Bronchial epithelial cell (primary cell): Measurements from ENCODE around the gene OTOF. TPM values are rescaled to one million over a fixed set of nuclear protein-coding genes. Genes with fewer than 3 reads are reported as not detected.

Experiments
- DNase-seq: peaks from one replicate; pipeline ENCODE4 v3.0.0-alpha.2; 2010; ENCODE audit warnings: low read depth
- FAIRE-seq: peaks from 2 replicates; lab custom pipeline; 2011; peaks lifted over from hg19 to GRCh38; lab: Jason Lieb, UNC
- H3K27me3 ChIP-seq: 2 replicates; pipeline ENCODE4 v1.5.1; 2011; ENCODE audit warnings: low read length; ENCODE audit not compliant: control insufficient read depth, insufficient read depth
- H3K36me3 ChIP-seq: 2 replicates; pipeline ENCODE4 v1.5.1; 2011; ENCODE audit warnings: low read length; ENCODE audit not compliant: control insufficient read depth, insufficient read depth
- H3K4me3 ChIP-seq: 2 replicates; pipeline ENCODE4 v1.5.1; 2011; ENCODE audit warnings: mild to moderate bottlenecking, low read depth, low read length, control low read depth
- total RNA-seq: library from RNA; depleted of rRNA; stranded (reverse); fragments of >200 nt; gene quantifications from 2 replicates; pipeline ENCODE4 v1.2.1, GENCODE V29; 2014
- TF ChIP-seq, protein P1 (sequence below): IDR thresholded peaks from 2 replicates; pipeline ENCODE4 v1.5.1; 2011; ENCODE audit warnings: mild to moderate bottlenecking, moderate library complexity, low read length, control low read depth, inconsistent platforms; ENCODE audit not compliant: insufficient read depth, severe bottlenecking

OTOF gene
- total RNA-seq, 1 donor from 2014 or later: not detected

DNA sequence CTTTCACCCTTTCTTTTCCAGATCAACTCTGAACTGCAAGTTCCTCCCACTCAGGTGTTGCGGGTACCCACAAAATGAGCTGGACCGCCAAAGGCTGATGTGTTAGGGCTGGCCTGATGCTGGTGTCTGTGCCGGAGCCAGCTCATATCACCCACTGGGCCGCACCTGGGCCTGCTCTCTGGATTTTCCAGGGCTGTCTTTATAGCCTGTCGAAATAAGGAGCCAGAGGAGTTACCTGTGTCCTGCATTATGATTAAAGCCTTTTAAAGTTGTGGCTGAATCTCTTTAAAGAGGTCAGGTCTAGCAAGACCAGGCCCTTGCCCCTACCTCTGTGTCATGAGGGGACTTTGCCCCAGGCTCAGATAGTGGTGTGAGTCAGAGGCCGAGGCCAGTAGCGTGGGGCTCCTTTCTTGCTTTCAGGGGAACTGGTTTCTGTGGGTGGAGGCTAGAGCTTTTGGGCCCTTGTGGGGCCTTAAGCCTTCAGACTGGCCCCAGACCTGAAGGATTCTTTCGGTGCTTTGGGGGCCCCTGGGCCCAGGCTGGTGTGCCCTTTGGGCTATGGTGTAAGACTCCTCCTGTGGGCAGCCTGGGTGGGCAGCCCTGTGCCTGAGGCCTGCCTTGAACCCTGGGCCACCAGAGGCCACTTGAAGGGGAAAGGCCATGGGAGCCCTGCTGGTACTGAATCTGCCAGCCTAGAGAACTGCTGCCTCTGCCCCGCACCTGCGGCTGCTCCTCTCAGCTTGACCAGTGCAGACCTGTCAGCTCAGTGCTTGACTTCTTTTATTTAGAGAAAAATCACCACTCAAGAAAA, 21.3 kb downstream of the OTOF start:
- Histone ChIP-seq H3K4me3 (no peak overlapping the region), H3K36me3 (no peaks in the 10 kb centered on the region), H3K27me3 (peaks cover 3% of the 10 kb centered on the region)
- DNase-seq (peak; percentile 26), FAIRE-seq (no peak)
- TF ChIP-seq, protein P1, sequence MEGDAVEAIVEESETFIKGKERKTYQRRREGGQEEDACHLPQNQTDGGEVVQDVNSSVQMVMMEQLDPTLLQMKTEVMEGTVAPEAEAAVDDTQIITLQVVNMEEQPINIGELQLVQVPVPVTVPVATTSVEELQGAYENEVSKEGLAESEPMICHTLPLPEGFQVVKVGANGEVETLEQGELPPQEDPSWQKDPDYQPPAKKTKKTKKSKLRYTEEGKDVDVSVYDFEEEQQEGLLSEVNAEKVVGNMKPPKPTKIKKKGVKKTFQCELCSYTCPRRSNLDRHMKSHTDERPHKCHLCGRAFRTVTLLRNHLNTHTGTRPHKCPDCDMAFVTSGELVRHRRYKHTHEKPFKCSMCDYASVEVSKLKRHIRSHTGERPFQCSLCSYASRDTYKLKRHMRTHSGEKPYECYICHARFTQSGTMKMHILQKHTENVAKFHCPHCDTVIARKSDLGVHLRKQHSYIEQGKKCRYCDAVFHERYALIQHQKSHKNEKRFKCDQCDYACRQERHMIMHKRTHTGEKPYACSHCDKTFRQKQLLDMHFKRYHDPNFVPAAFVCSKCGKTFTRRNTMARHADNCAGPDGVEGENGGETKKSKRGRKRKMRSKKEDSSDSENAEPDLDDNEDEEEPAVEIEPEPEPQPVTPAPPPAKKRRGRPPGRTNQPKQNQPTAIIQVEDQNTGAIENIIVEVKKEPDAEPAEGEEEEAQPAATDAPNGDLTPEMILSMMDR: no peak

DNA sequence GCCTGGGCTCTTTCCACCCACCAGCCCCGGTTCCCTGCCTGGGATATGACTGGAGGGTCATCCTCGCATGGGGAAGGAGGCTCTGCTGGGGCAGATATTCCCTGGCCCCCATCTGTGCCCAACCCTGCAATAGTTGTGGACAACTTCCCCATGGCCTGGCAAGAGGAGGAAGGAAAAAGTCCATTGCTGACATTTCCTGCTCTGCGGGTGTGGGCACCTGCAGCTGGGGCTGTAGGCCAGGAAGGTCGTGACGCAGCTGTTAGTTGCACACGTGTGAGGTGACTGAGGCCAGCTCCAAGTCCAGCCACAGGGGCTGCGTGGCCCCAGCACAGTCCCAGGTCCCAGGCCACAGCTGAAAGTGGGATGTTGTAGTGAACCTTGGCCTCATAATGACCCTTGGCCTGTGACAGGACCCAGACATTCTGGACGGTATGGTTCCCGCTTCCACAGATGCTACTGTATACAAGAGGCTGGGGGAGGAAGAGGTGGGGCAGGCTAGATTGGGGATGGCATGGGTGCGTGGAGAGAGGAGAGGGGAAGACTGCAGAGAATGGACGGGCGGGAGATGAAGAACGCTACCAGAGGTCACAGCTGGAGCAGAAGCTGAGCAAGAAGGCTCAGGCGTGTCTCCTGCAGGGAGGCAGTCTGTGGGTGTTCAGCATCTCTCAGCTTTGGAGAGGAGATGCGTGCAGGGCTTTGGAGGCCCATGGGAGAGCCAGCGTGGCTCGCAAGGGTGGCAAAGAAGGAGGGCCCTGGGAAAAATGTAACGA, 22.1 kb downstream of the OTOF start:
- FAIRE-seq: no peak
- H3K36me3 ChIP-seq: no peaks in the 10 kb centered on the region
- H3K4me3 ChIP-seq: no peak overlapping the region
- TF ChIP-seq, protein P1: no peak
- DNase-seq: no peak
- peaks cover 3% of the 10 kb centered on the region for H3K27me3 ChIP-seq

DNA sequence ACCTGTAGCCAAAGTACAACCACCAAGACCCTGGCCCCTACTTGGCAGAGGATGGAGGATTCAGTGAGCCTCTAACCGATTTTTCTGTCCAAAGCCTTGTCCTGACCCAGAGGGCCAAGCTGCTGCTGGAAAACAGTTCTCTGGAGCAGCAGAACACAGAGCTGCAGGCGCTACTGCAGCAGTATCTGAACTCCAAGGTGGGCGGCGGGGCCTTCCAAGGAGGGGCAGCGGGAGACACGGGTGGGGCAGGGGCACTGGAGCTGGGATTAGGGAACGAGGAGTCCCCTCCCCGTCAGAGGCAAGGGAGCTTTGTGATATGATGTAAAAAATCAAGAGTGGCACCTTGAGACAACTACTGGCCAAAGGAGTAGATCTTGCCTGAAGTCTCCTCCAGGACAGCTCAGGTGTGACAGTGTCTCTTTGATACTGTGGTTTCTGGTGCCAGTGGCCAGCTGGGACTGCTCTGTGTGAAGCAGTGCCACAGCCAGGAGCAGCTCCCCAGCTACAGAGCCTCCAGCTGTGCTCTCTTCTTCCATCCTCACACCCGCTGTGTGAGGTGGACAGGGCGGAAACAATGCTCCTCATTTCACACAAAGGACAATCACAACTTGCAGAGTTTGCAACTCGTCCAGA, 22.8 kb downstream of the OTOF start:
- H3K4me3 ChIP-seq: no peak overlapping the region
- DNase-seq (no peak), FAIRE-seq (peak; percentile 52)
- H3K27me3 ChIP-seq: peaks cover 3% of the 10 kb centered on the region
- H3K36me3 ChIP-seq: no peaks in the 10 kb centered on the region
- TF ChIP-seq, protein P1: no peak

DNA sequence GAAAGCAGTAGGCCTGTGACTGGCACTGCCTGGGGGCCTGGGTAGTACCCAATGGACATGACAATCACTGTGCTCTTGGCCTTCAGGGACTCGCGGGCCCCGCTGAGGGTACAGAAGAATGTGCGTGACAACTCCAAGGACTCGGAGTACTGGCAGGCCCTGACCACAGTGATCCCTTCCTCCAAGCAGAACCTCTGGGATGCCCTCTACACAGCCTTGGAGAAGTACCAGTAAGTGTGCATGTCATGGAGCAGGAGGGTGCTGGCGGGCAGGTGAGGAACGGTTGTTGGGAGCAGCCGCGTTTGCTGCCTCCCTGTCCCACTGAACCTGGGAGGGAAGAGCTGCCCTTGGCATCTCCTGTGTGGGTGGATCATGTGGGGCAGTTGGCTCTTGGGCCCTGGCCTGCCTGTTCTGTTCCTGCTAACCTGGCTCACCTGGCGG, 23.3 kb downstream of the OTOF start:
- TF ChIP-seq, protein P1: no peak
- Histone ChIP-seq H3K36me3 (no peaks in the 10 kb centered on the region), H3K4me3 (no peak overlapping the region), H3K27me3 (peaks cover 3% of the 10 kb centered on the region)
- FAIRE-seq (no peak), DNase-seq (no peak)

DNA sequence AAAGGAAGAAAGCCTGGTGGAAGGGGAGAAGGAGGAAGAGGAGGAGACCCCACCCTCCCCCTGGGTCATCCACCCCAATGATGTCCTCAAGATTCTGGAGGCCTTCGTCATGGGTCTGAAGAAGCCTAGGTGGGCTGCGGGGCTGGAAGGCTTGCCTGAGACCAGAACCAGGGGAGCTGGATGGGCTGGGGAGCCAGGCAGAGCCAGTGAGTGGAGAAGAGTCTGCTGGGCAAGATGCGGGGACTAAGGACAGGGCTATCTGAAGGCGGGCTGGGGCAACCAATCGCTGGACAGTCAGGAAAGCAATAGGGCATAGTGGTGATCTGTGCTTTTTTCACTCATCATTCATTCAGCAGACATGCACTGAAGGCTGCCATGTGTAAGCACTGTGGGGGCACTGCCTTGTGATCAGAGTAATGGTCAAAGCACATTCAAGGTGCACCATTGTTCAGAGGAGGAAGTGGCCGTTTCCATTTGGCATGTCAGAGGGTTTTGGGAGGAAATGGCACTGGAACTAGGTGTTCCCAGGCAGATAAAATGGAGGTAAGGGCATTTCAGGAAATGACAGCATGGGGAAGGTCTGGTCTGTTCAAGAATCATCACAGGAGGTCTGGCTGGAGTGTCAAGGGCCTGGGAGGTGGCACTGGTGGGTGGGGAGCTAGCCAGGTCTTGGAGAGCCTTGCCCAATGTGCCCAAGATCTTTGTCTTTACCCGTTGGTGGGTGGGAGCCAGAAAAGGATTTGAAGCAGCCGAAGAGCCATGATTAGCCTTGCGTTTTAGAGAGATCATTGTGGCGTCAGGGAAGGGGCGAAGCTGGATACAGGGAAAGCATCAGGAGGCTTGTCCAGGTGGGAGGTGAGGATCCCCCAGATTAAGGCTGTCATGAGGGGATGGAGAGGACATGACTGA, 24.2 kb downstream of the OTOF start:
- TF ChIP-seq, protein P1: no peak
- H3K27me3 ChIP-seq: peaks cover 3% of the 10 kb centered on the region
- H3K36me3 ChIP-seq: no peaks in the 10 kb centered on the region
- H3K4me3 ChIP-seq: no peak overlapping the region
- DNase-seq: no peak
- peak; percentile 58 for FAIRE-seq
